OCI-LY7 (cell line): Measurements from ENCODE around the gene TMEM14A. TPM values are rescaled to one million over a fixed set of nuclear protein-coding genes. Genes with fewer than 3 reads are reported as not detected.

ENCODE experiments used
- BruUV-seq: library from RNA; stranded (reverse); fragments of 400-500 nt; replicated peaks from 2 replicates; lab custom pipeline; 2021; lab: Mats Ljungman, UMichigan
- CTCF ChIA-PET: fragments of 300-600 bp; sonication (Branson Sonifier 250); formaldehyde crosslinking; loops from one replicate; lab custom pipeline; 2022; ENCODE audit warnings: antibody characterized with exemption; ENCODE audit not compliant: unreplicated experiment; lab: Charles Lee
- POLR2A ChIA-PET: fragments of 300-600 bp; sonication (Branson Sonifier 250); formaldehyde crosslinking; loops from one replicate; lab custom pipeline; 2022; ENCODE audit warnings: antibody characterized with exemption; lab: Charles Lee
- DNase-seq: peaks from one replicate; pipeline ENCODE4 v3.0.0-alpha.2; 2015; ENCODE audit warnings: low spot score
- H2AFZ ChIP-seq: fragments of 200-600 bp; sonication (generic), shearing (Covaris generic); 2 replicates; pipeline ENCODE4 v1.6.1; 2014; ENCODE audit warnings: mild to moderate bottlenecking, antibody characterized with exemption, low read length, moderate library complexity
- H3K27ac ChIP-seq: fragments of 200-600 bp; sonication (generic); 2 replicates; pipeline ENCODE4 v1.5.1; 2014; ENCODE audit warnings: mixed run types, low read depth, mild to moderate bottlenecking, moderate library complexity, low read length, inconsistent platforms; ENCODE audit not compliant: poor library complexity, severe bottlenecking
- H3K36me3 ChIP-seq: fragments of 200-600 bp; sonication (generic); 2 replicates; pipeline ENCODE4 v1.6.1; 2014; ENCODE audit warnings: mild to moderate bottlenecking, antibody characterized with exemption, low read length, moderate library complexity, mixed read lengths; ENCODE audit not compliant: insufficient read depth
- H3K4me1 ChIP-seq: fragments of 200-600 bp; sonication (generic); 2 replicates; pipeline ENCODE4 v1.5.1; 2014; ENCODE audit warnings: mild to moderate bottlenecking, low read length; ENCODE audit not compliant: insufficient read depth, poor library complexity, severe bottlenecking
- H3K4me2 ChIP-seq: fragments of 200-600 bp; sonication (generic); 2 replicates; pipeline ENCODE4 v1.6.1; 2014; ENCODE audit warnings: mild to moderate bottlenecking, low read length
- H3K4me3 ChIP-seq: fragments of 200-600 bp; sonication (generic); 2 replicates; pipeline ENCODE4 v1.5.1; 2014; ENCODE audit warnings: mild to moderate bottlenecking, low read depth, low read length; ENCODE audit not compliant: poor library complexity, severe bottlenecking
- H3K79me2 ChIP-seq: fragments of 200-600 bp; sonication (generic); 2 replicates; pipeline ENCODE4 v1.6.1; 2016; ENCODE audit warnings: low read depth, mild to moderate bottlenecking, low read length, moderate library complexity, mixed read lengths; ENCODE audit not compliant: insufficient read depth
- H3K9me2 ChIP-seq: fragments of 200-600 bp; sonication (generic); 2 replicates; pipeline ENCODE4 v1.6.1; 2016; ENCODE audit warnings: mild to moderate bottlenecking, low read length, mixed read lengths; ENCODE audit not compliant: insufficient read depth
- H3K9me3 ChIP-seq: fragments of 200-600 bp; sonication (generic); 2 replicates; pipeline ENCODE4 v1.6.1; 2014; ENCODE audit warnings: mild to moderate bottlenecking, mixed run types, low read length, mixed read lengths
- H4K20me1 ChIP-seq: fragments of 200-600 bp; sonication (generic); 2 replicates; pipeline ENCODE4 v1.6.1; 2014; ENCODE audit warnings: mild to moderate bottlenecking, antibody characterized with exemption, low read length, moderate library complexity, mixed read lengths; ENCODE audit not compliant: insufficient read depth
- EZH2phosphoT487 ChIP-seq: fragments of 200-600 bp; sonication (generic); IDR thresholded peaks from 2 replicates; pipeline ENCODE4 v1.6.1; 2018; ENCODE audit warnings: low read depth, borderline replicate concordance, mild to moderate bottlenecking, mixed run types, antibody characterized with exemption, low read length, moderate library complexity, mixed read lengths
- intact Hi-C: fragments of 100-400 bp; cut with micrococcal nuclease; formaldehyde crosslinking; loops from one replicate; pipeline ENCODE4 v1.10.0; 2022; ENCODE audit not compliant: unreplicated experiment
- total RNA-seq, 2 experiments: library from RNA; depleted of rRNA in 1 of 2; stranded (reverse); fragments of >200 nt in 1 of 2; shearing (Covaris generic) in 1 of 2; gene quantifications; 2 replicates each; pipeline ENCODE4 v1.2.3, GENCODE V29; 2014 to 2022
- TF ChIP-seq, protein P1 (sequence below): fragments of 200-600 bp; sonication (generic); conservative IDR thresholded peaks from 2 replicates; pipeline ENCODE4 v1.5.1; 2014; ENCODE audit warnings: mild to moderate bottlenecking, antibody characterized with exemption, low read length, moderate library complexity, mixed read lengths

The TMEM14A gene
- total RNA-seq, 2 experiments from 2014 or later: 17.8 to 32.7 TPM

DNA sequence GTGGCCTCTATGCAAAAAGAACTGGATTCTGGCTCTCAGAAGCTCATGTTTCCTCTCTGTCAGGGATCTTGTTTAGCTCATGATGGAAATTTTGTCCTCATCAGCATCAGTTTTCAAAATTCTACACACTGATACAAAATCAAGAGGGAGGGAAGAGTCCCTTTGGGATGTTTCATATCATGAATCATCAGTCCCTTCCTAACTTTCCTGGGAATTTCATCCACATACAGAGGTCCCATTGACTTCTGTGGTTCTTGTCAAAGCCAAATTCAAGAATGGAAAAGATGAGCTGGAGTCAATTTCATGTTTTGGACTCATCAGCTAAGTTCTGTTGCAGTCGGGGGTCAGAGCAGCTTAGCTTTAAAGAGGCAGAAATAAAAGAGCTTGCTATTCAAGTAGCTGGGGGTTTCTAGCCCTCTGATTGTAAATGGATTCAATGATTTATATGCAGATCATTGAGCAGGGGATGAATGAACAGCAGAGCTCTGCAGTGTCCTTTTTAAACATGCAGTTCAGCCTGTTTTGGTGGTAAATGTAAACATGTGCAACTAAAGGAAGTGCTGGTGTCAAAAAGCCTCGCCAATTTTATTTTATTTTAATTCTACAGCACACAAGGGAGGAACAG lies 21.3 kb upstream of the TMEM14A start:
- Histone ChIP-seq H3K4me3 (no peak overlapping the region), H3K4me1 (peaks cover 4% of the 10 kb centered on the region), H3K9me3 (no peaks in the 10 kb centered on the region), H3K79me2 (no peaks in the 10 kb centered on the region), H4K20me1 (no peaks in the 10 kb centered on the region), H3K36me3 (no peaks in the 10 kb centered on the region), H3K4me2 (no peak overlapping the region), H3K9me2 (no peaks in the 10 kb centered on the region), H3K27ac (no peak overlapping the region), H2AFZ (no peak overlapping the region)
- ChIA-PET POLR2A (interaction anchor here (0.6 to 4.0 kb wide), 10 partner anchors 8 to 230 kb away, joined by 3 to 20 read pairs (median 4); partner anchors contain the start of genes EFHC1 and TRAM2), CTCF (interaction anchor here (1.9 kb wide), 1 partner anchor 54 kb away, joined by 6 read pairs; no protein-coding TSS in a partner anchor)
- BruUV-seq: no TSS peak
- intact Hi-C loops: no loop called here
- TF ChIP-seq, protein P1, sequence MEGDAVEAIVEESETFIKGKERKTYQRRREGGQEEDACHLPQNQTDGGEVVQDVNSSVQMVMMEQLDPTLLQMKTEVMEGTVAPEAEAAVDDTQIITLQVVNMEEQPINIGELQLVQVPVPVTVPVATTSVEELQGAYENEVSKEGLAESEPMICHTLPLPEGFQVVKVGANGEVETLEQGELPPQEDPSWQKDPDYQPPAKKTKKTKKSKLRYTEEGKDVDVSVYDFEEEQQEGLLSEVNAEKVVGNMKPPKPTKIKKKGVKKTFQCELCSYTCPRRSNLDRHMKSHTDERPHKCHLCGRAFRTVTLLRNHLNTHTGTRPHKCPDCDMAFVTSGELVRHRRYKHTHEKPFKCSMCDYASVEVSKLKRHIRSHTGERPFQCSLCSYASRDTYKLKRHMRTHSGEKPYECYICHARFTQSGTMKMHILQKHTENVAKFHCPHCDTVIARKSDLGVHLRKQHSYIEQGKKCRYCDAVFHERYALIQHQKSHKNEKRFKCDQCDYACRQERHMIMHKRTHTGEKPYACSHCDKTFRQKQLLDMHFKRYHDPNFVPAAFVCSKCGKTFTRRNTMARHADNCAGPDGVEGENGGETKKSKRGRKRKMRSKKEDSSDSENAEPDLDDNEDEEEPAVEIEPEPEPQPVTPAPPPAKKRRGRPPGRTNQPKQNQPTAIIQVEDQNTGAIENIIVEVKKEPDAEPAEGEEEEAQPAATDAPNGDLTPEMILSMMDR: no peak
- no peak for TF ChIP-seq EZH2phosphoT487
- DNase-seq: no peak

DNA sequence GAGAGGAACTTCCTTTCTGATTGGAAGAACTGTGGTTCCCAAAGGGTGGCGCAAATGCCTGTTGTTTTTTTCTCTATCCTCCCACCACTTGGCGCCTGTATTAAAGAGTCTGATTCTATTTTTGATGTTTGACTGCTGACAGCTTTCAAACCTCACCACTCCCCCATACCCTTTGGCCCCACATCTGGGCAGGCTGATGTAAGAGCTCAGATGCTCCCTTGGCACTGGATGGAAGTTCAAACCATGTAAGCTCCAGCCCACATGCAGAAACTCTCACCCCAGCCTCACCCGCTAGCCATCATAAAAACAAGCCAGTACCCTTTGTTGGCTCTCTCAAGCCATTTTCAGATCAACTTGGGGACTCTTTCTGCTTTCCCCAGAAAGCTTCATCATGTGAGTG lies 20.0 kb upstream of the TMEM14A start:
- Histone ChIP-seq H4K20me1 (no peaks in the 10 kb centered on the region), H3K27ac (no peak overlapping the region), H3K9me3 (no peaks in the 10 kb centered on the region), H2AFZ (no peak overlapping the region), H3K36me3 (no peaks in the 10 kb centered on the region), H3K79me2 (no peaks in the 10 kb centered on the region), H3K9me2 (no peaks in the 10 kb centered on the region), H3K4me3 (no peak overlapping the region), H3K4me1 (peaks cover 4% of the 10 kb centered on the region), H3K4me2 (no peak overlapping the region)
- CTCF ChIA-PET: interaction anchor here (2.2 to 3.2 kb wide), 2 partner anchors 11 to 152 kb away, joined by 6 to 23 read pairs; no protein-coding TSS in a partner anchor
- intact Hi-C loops: no loop called here
- no peak for DNase-seq
- POLR2A ChIA-PET: interaction anchor here (0.5 to 4.0 kb wide), 10 partner anchors 9 to 232 kb away, joined by 3 to 20 read pairs (median 4); partner anchors contain the start of gene EFHC1
- no peak for TF ChIP-seq EZH2phosphoT487
- TF ChIP-seq, protein P1: no peak
- no TSS peak for BruUV-seq

DNA sequence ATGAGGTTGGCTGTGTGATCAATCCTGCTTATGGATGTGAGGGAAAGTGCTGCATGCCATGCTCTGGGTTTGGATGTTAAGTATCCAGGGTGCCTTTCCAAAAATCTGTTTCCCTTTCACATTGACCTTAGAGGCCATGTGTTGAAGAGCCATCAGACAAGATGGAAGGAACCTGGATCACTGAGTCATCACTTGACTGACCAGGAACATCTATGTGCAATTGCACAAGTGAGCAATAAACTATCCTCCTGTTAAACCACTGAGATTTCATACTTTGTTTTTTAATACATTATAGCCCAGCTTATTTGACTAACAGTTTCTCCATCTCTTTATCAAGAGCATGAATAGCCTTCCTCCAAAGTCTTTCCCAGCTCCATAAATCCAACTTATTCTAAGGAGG lies 17.8 kb upstream of the TMEM14A start:
- DNase-seq: no peak
- intact Hi-C loops: no loop called here
- no peak for TF ChIP-seq EZH2phosphoT487
- TF ChIP-seq, protein P1: no peak
- Histone ChIP-seq H2AFZ (no peak overlapping the region), H3K4me2 (no peak overlapping the region), H3K4me1 (peaks cover 4% of the 10 kb centered on the region), H3K27ac (no peak overlapping the region), H3K9me2 (no peaks in the 10 kb centered on the region), H3K9me3 (no peaks in the 10 kb centered on the region), H3K4me3 (no peak overlapping the region), H3K79me2 (no peaks in the 10 kb centered on the region), H4K20me1 (no peaks in the 10 kb centered on the region), H3K36me3 (no peaks in the 10 kb centered on the region)
- POLR2A ChIA-PET: interaction anchor here (1.0 to 2.1 kb wide), 5 partner anchors 10 to 230 kb away, joined by 3 to 8 read pairs (median 7); no protein-coding TSS in a partner anchor
- CTCF ChIA-PET: interaction anchor here (0.6 to 3.2 kb wide), 2 partner anchors 9 to 202 kb away, joined by 3 to 23 read pairs; no protein-coding TSS in a partner anchor
- BruUV-seq: no TSS peak
